SKM-1 (cell line): Measurements from ENCODE around the gene VWA5B2.

Source experiments
- DNase-seq: peaks from one replicate; lab custom pipeline; 2025; ENCODE audit not compliant: unreplicated experiment; lab: John Stamatoyannopoulos, UW

Gene VWA5B2

GRCh38 chr3:184272269-184272668, 42.9 kb downstream of the VWA5B2 start:
- DNase-seq, result no peak

- DNase-seq, result no peak
Measured at GRCh38 chr3:184275381-184275701, 46.0 kb downstream of the VWA5B2 start.

GRCh38 chr3:184275961-184276910, 46.9 kb downstream of the VWA5B2 start, which contains the start of gene ECE2:
Gene ECE2 (plus strand): TSS chr3:184276022. CDS start chr3:184276154, 132 bp downstream.
- no peak for DNase-seq

- no peak for DNase-seq
Measured at GRCh38 chr3:184277366-184277765, 48.0 kb downstream of the VWA5B2 start.

GRCh38 chr3:184282941-184283340, 53.6 kb downstream of the VWA5B2 start:
- no peak for DNase-seq

GRCh38 chr3:184283681-184284080, 54.3 kb downstream of the VWA5B2 start:
- DNase-seq, result no peak

GRCh38 chr3:184284696-184285095, 55.3 kb downstream of the VWA5B2 start:
- peak; percentile 9 for DNase-seq

GRCh38 chr3:184289426-184289938, 60.1 kb downstream of the VWA5B2 start:
- peak; percentile 14 for DNase-seq

GRCh38 chr3:184290331-184290730, 60.9 kb downstream of the VWA5B2 start:
- DNase-seq, result no peak

- no peak for DNase-seq
Measured at GRCh38 chr3:184291044-184291737, 61.8 kb downstream of the VWA5B2 start.
